ENCODE results near the gene PRKCH. TPM values are rescaled to one million over a fixed set of nuclear protein-coding genes. Genes with fewer than 3 reads are reported as not detected.

Gene PRKCH
- total and polyA plus RNA-seq, 4 donors: 1.8 to 77.2 (median 33.6) TPM

DNA sequence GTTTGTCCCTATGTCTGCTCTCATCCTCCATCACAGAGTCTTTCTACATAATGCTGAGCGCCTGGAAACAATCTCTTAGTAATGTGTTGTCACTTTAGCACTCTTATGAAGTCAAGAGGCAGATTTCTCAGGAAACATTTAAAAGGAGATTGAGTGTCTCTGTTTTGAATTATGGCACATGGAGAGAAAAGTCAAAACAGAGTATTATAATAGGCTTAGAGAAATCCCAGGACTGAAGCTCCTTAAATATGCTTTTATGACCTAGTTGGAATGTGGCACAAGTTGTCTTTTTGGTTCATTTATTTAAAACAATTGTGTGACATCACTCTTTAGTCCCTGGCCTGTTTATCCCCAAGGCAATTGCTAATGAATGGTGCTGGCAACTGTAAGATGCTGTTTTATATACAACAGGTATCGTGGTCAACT lies 256.1 kb downstream of the PRKCH start:
- Histone ChIP-seq H3K27me3 (ENCODE audit: control insufficient read depth in 1 of 2, insufficient read depth in 2 of 2, low read length in 1 of 2) (no peaks in the 10 kb centered on the region), H3K9me3 (ENCODE audit: control insufficient read depth, low read length) (no peaks in the 10 kb centered on the region), H3K27ac (ENCODE audit: low read depth in 1 of 2, low read length in 2 of 2) (no peak overlapping the region), H3K36me3 (ENCODE audit: control insufficient read depth in 1 of 2, insufficient read depth in 2 of 2, low read length in 1 of 2) (no peaks in the 10 kb centered on the region), H3K4me3 (ENCODE audit: low read length in 2 of 2) (no peak overlapping the region), H3K4me1 (ENCODE audit: control insufficient read depth in 1 of 2, insufficient read depth in 2 of 2, low read length in 2 of 2) (no peaks in the 10 kb centered on the region)
- no peak for DNase-seq
- no peak for ATAC-seq (ENCODE audit: low FRiP score)
- 97 to 99% methylated on average over 2 of the region's 2 CpGs for WGBS, 2 donors
- intact Hi-C loops (cut with DNase I): no loop called here

DNA sequence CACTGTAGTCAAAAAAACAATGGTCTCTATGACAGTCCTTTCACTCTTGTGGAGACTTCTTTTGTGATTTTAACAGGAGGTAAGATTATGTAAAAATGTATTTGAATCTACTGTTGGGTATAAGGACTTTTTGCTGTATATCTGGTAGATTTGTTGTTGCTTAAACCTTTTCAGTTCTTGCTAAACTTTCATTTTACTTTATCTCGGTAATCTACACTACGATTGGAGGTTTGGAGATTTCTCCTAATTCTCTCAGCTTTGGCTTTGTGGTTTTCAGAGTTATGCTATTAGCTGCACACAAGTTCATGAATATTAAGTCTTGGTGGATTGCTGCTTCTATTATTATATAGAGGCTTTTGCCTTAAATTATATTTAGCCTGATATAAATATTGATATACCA lies 257.4 kb downstream of the PRKCH start:
- no peaks in the 10 kb centered on the region for H3K4me1 ChIP-seq (ENCODE audit: control insufficient read depth in 1 of 2, insufficient read depth in 2 of 2, low read length in 2 of 2)
- no peak for ATAC-seq (ENCODE audit: low FRiP score)
- H3K27me3 ChIP-seq (ENCODE audit: control insufficient read depth in 1 of 2, insufficient read depth in 2 of 2, low read length in 1 of 2): no peaks in the 10 kb centered on the region
- no peaks in the 10 kb centered on the region for H3K36me3 ChIP-seq (ENCODE audit: control insufficient read depth in 1 of 2, insufficient read depth in 2 of 2, low read length in 1 of 2)
- H3K4me3 ChIP-seq (ENCODE audit: low read length in 2 of 2): no peak overlapping the region
- WGBS, 2 donors: 94 to 95% methylated on average over 2 of the region's 2 CpGs
- no peaks in the 10 kb centered on the region for H3K9me3 ChIP-seq (ENCODE audit: control insufficient read depth, low read length)
- no peak overlapping the region for H3K27ac ChIP-seq (ENCODE audit: low read depth in 1 of 2, low read length in 2 of 2)
- no peak for DNase-seq
- intact Hi-C loops (cut with DNase I): no loop called here

- ATAC-seq (ENCODE audit: low FRiP score) (no peak), DNase-seq (no peak)
- 73 to 80% methylated on average over 1 of the region's 1 CpG for WGBS, 2 donors
- H3K9me3 ChIP-seq (ENCODE audit: control insufficient read depth, low read length): no peaks in the 10 kb centered on the region
- no peaks in the 10 kb centered on the region for H3K27me3 ChIP-seq (ENCODE audit: control insufficient read depth in 1 of 2, insufficient read depth in 2 of 2, low read length in 1 of 2)
- no peak overlapping the region for H3K27ac ChIP-seq (ENCODE audit: low read depth in 1 of 2, low read length in 2 of 2)
- no peak overlapping the region for H3K4me3 ChIP-seq (ENCODE audit: low read length in 2 of 2)
- no peaks in the 10 kb centered on the region for H3K36me3 ChIP-seq (ENCODE audit: control insufficient read depth in 1 of 2, insufficient read depth in 2 of 2, low read length in 1 of 2)
- peaks cover 5 to 7% of the 10 kb centered on the region in 2 donors for H3K4me1 ChIP-seq (ENCODE audit: control insufficient read depth in 1 of 2, insufficient read depth in 2 of 2, low read length in 2 of 2)
- intact Hi-C loops (cut with DNase I): no loop called here
These were observed 260.0 kb downstream of the PRKCH start for GRCh38 chr14:61581340-61581739.

GRCh38 chr14:61581955-61582615 lies 260.7 kb downstream of the PRKCH start:
- WGBS, 2 donors: 95 to 97% methylated on average over 3 of the region's 3 CpGs
- intact Hi-C loops (cut with DNase I): no loop called here
- no peak for DNase-seq
- Histone ChIP-seq H3K27ac (ENCODE audit: low read depth in 1 of 2, low read length in 2 of 2) (no peak overlapping the region), H3K4me3 (ENCODE audit: low read length in 2 of 2) (no peak overlapping the region), H3K36me3 (ENCODE audit: control insufficient read depth in 1 of 2, insufficient read depth in 2 of 2, low read length in 1 of 2) (no peaks in the 10 kb centered on the region), H3K9me3 (ENCODE audit: control insufficient read depth, low read length) (no peaks in the 10 kb centered on the region), H3K27me3 (ENCODE audit: control insufficient read depth in 1 of 2, insufficient read depth in 2 of 2, low read length in 1 of 2) (no peaks in the 10 kb centered on the region), H3K4me1 (ENCODE audit: control insufficient read depth in 1 of 2, insufficient read depth in 2 of 2, low read length in 2 of 2) (peaks cover 7% of the 10 kb centered on the region in 2 donors)
- no peak for ATAC-seq (ENCODE audit: low FRiP score)

- H3K4me1 ChIP-seq (ENCODE audit: control insufficient read depth in 1 of 2, insufficient read depth in 2 of 2, low read length in 2 of 2): peaks cover 7 to 15% of the 10 kb centered on the region in 2 donors
- intact Hi-C loops (cut with DNase I): no loop called here
- ATAC-seq (ENCODE audit: low FRiP score) (no peak), DNase-seq (no peak)
- H3K9me3 ChIP-seq (ENCODE audit: control insufficient read depth, low read length): no peaks in the 10 kb centered on the region
- no peak overlapping the region for H3K4me3 ChIP-seq (ENCODE audit: low read length in 2 of 2)
- WGBS, 2 donors: 84 to 86% methylated on average over 2 of the region's 2 CpGs
- H3K27ac ChIP-seq (ENCODE audit: low read depth in 1 of 2, low read length in 2 of 2): no peak overlapping the region
- no peaks in the 10 kb centered on the region for H3K36me3 ChIP-seq (ENCODE audit: control insufficient read depth in 1 of 2, insufficient read depth in 2 of 2, low read length in 1 of 2)
- H3K27me3 ChIP-seq (ENCODE audit: control insufficient read depth in 1 of 2, insufficient read depth in 2 of 2, low read length in 1 of 2): no peaks in the 10 kb centered on the region
These were observed 261.4 kb downstream of the PRKCH start for GRCh38 chr14:61582815-61583214.

DNA sequence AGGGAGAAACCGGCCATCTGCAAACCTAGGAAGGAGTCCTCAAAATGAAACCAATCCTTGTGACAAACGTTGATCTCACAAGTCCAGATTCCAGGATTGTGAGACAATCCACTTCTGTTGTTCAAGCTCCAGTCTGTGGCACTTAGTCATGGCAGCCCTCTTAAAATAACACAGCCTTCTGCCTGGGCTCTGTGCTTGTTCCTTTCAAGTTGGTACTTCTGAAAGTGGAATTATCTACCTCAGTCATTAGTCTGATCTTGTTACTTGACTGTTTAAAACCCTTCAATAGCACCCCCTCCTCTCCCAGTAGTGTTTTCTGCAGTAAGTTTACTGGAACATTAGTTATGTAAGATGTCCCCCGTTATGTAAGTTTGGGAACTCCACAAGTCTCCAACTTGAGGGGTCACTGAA lies 263.0 kb downstream of the PRKCH start:
- WGBS, 2 donors: 63% methylated on average over 3 of the region's 3 CpGs
- DNase-seq: no peak
- Histone ChIP-seq H3K27ac (ENCODE audit: low read depth in 1 of 2, low read length in 2 of 2) (no peak overlapping the region), H3K36me3 (ENCODE audit: control insufficient read depth in 1 of 2, insufficient read depth in 2 of 2, low read length in 1 of 2) (no peaks in the 10 kb centered on the region), H3K27me3 (ENCODE audit: control insufficient read depth in 1 of 2, insufficient read depth in 2 of 2, low read length in 1 of 2) (no peaks in the 10 kb centered on the region), H3K4me1 (ENCODE audit: control insufficient read depth in 1 of 2, insufficient read depth in 2 of 2, low read length in 2 of 2) (peaks cover 9 to 17% of the 10 kb centered on the region in 2 donors), H3K9me3 (ENCODE audit: control insufficient read depth, low read length) (no peaks in the 10 kb centered on the region), H3K4me3 (ENCODE audit: low read length in 2 of 2) (no peak overlapping the region)
- ATAC-seq (ENCODE audit: low FRiP score): no peak
- intact Hi-C loops (cut with DNase I): no loop called here

GRCh38 chr14:61585598-61586543 lies 264.5 kb downstream of the PRKCH start:
- no peaks in the 10 kb centered on the region for H3K9me3 ChIP-seq (ENCODE audit: control insufficient read depth, low read length)
- H3K4me3 ChIP-seq (ENCODE audit: low read length in 2 of 2): no peak overlapping the region
- H3K36me3 ChIP-seq (ENCODE audit: control insufficient read depth in 1 of 2, insufficient read depth in 2 of 2, low read length in 1 of 2): no peaks in the 10 kb centered on the region
- peak; percentile 91 for ATAC-seq (ENCODE audit: low FRiP score)
- no peaks in the 10 kb centered on the region for H3K27me3 ChIP-seq (ENCODE audit: control insufficient read depth in 1 of 2, insufficient read depth in 2 of 2, low read length in 1 of 2)
- intact Hi-C loops (cut with DNase I): loop anchor here (2.0 to 5.0 kb wide), 6 partner anchors 23 to 111 kb away; partner anchors contain the start of gene HIF1A (in 2 of the 2)
- peak; percentile 90 to 92 for DNase-seq
- H3K4me1 ChIP-seq (ENCODE audit: control insufficient read depth in 1 of 2, insufficient read depth in 2 of 2, low read length in 2 of 2): peaks cover 9 to 17% of the 10 kb centered on the region in 2 donors
- peak overlapping the region; percentile 80 to 100 for H3K27ac ChIP-seq (ENCODE audit: low read depth in 1 of 2, low read length in 2 of 2)
- 3 to 5% methylated on average over 5 of the region's 5 CpGs for WGBS, 2 donors

GRCh38 chr14:61586544-61587055 lies 265.2 kb downstream of the PRKCH start:
- intact Hi-C loops (cut with DNase I): loop anchor here (2.0 to 5.0 kb wide), 6 partner anchors 24 to 111 kb away; partner anchors contain the start of gene HIF1A (in 2 of the 2)
- peaks cover 9 to 17% of the 10 kb centered on the region in 2 donors for H3K4me1 ChIP-seq (ENCODE audit: control insufficient read depth in 1 of 2, insufficient read depth in 2 of 2, low read length in 2 of 2)
- no peak overlapping the region for H3K4me3 ChIP-seq (ENCODE audit: low read length in 2 of 2)
- no peaks in the 10 kb centered on the region for H3K36me3 ChIP-seq (ENCODE audit: control insufficient read depth in 1 of 2, insufficient read depth in 2 of 2, low read length in 1 of 2)
- H3K9me3 ChIP-seq (ENCODE audit: control insufficient read depth, low read length): no peaks in the 10 kb centered on the region
- H3K27ac ChIP-seq (ENCODE audit: low read depth in 1 of 2, low read length in 2 of 2): peak overlapping the region; percentile 80 to 87
- WGBS, 2 donors: 8 to 10% methylated on average over 4 of the region's 4 CpGs
- no peak for DNase-seq
- no peaks in the 10 kb centered on the region for H3K27me3 ChIP-seq (ENCODE audit: control insufficient read depth in 1 of 2, insufficient read depth in 2 of 2, low read length in 1 of 2)
- ATAC-seq (ENCODE audit: low FRiP score): peak; percentile 47
